ENCODE measurements around the gene RFTN1.
"Not testable (repeated sequence)": the region's sequence is repeated elsewhere in the genome, so short reads cannot be mapped to it uniquely, and the experiment has no call there.

RFTN1 gene

GRCh38 chr3:16325850-16326249 is 187.6 kb downstream of the RFTN1 start:
- H3K4me1 Mint-ChIP-seq (ENCODE audit: low read depth) = peaks cover 6% of the 10 kb centered on the region
- no peak overlapping the region for H3K4me3 Mint-ChIP-seq
- H3K36me3 Mint-ChIP-seq (ENCODE audit: low read depth) = peaks cover 91% of the 10 kb centered on the region
- H3K27ac Mint-ChIP-seq = no peak overlapping the region
- H3K27me3 Mint-ChIP-seq = no peaks in the 10 kb centered on the region
- intact Hi-C loops (cut with micrococcal nuclease) = no loop called here
- H3K9me3 Mint-ChIP-seq = no peaks in the 10 kb centered on the region

- Mint-ChIP-seq H3K4me1 (ENCODE audit: low read depth) (peaks cover 16% of the 10 kb centered on the region), H3K27ac (no peak overlapping the region), H3K36me3 (ENCODE audit: low read depth) (peaks cover 92% of the 10 kb centered on the region), H3K27me3 (no peaks in the 10 kb centered on the region), H3K4me3 (no peak overlapping the region), H3K9me3 (no peaks in the 10 kb centered on the region)
- intact Hi-C loops (cut with micrococcal nuclease) = no loop called here
Observed at GRCh38 chr3:16323737-16324136, 189.8 kb downstream of the RFTN1 start.

DNA sequence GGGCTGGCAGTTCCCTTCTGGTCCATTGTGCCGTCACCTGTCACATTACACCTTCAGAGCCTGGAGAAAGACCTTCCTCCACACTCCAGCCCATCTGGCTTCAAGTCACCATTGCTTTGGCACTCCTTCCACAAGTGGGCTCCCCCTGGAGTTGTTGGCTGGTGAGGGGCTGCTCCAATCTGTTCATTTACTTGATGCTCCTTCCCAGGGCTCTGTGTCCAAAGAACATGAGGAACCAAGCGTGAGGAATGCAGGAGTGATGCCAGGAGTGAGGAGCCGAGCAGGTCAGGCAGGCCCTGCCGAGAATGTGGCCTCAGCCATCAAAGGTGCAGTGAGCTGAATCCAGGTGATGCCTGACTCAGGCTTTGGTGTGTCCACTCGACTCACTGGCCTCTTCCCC is 191.3 kb downstream of the RFTN1 start:
- Mint-ChIP-seq H3K27ac (no peak overlapping the region), H3K27me3 (no peaks in the 10 kb centered on the region), H3K9me3 (no peaks in the 10 kb centered on the region), H3K36me3 (ENCODE audit: low read depth) (peaks cover 89% of the 10 kb centered on the region), H3K4me1 (ENCODE audit: low read depth) (peaks cover 28% of the 10 kb centered on the region), H3K4me3 (no peak overlapping the region)
- intact Hi-C loops (cut with micrococcal nuclease) = no loop called here

- no peak overlapping the region for H3K4me3 Mint-ChIP-seq
Observed at GRCh38 chr3:16320711-16321110, 192.8 kb downstream of the RFTN1 start.

GRCh38 chr3:16319723-16320122 is 193.8 kb downstream of the RFTN1 start:
- Mint-ChIP-seq H3K27ac (no peak overlapping the region), H3K9me3 (no peaks in the 10 kb centered on the region), H3K27me3 (no peaks in the 10 kb centered on the region), H3K36me3 (ENCODE audit: low read depth) (peaks cover 93% of the 10 kb centered on the region), H3K4me3 (no peak overlapping the region), H3K4me1 (ENCODE audit: low read depth) (peaks cover 33% of the 10 kb centered on the region)
- intact Hi-C loops (cut with micrococcal nuclease) = loop anchor here (10.0 kb wide), 1 partner anchor 55 kb away; no protein-coding TSS in a partner anchor

More at GRCh38 chr3:16320711-16321110, 192.8 kb downstream of the RFTN1 start:
- intact Hi-C loops (cut with micrococcal nuclease) = no loop called here
- Mint-ChIP-seq H3K4me1 (ENCODE audit: low read depth) (peaks cover 33% of the 10 kb centered on the region), H3K9me3 (no peaks in the 10 kb centered on the region), H3K36me3 (ENCODE audit: low read depth) (peaks cover 90% of the 10 kb centered on the region), H3K27ac (peak overlapping the region; percentile 12), H3K27me3 (no peaks in the 10 kb centered on the region)

- H3K27ac Mint-ChIP-seq = no peak overlapping the region
- peaks cover 33% of the 10 kb centered on the region for H3K4me1 Mint-ChIP-seq (ENCODE audit: low read depth)
- H3K4me3 Mint-ChIP-seq = no peak overlapping the region
- H3K27me3 Mint-ChIP-seq = no peaks in the 10 kb centered on the region
- intact Hi-C loops (cut with micrococcal nuclease) = loop anchor here (10.0 kb wide), 1 partner anchor 55 kb away; no protein-coding TSS in a partner anchor
- peaks cover 94% of the 10 kb centered on the region for H3K36me3 Mint-ChIP-seq (ENCODE audit: low read depth)
- no peaks in the 10 kb centered on the region for H3K9me3 Mint-ChIP-seq
Observed at GRCh38 chr3:16319307-16319706, 194.2 kb downstream of the RFTN1 start.

DNA sequence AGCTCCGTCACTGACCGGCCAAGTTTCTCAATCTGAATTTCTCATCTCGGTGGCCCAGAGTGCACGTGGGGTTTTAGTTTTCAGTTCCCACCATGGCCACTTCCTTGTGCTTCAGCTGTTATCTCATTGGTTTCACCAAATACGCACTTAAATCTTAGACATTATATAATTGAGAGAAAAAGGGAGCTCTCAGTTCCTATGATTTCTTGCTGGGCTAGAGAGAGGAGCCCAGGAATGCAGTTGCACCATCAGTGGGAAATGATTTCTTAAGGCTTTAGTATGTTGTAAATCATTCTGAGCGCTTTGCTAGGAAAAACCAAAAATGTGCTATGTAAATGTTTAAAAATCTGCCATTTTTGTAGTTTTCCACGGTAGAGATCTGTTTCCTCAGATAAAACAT is 195.3 kb downstream of the RFTN1 start:
- Mint-ChIP-seq H3K36me3 (ENCODE audit: low read depth) (peaks cover 92% of the 10 kb centered on the region), H3K27me3 (no peaks in the 10 kb centered on the region), H3K9me3 (no peaks in the 10 kb centered on the region), H3K4me1 (ENCODE audit: low read depth) (peaks cover 33% of the 10 kb centered on the region), H3K4me3 (no peak overlapping the region), H3K27ac (no peak overlapping the region)
- intact Hi-C loops (cut with micrococcal nuclease) = loop anchor here (10.0 kb wide), 1 partner anchor 57 kb away; no protein-coding TSS in a partner anchor

DNA sequence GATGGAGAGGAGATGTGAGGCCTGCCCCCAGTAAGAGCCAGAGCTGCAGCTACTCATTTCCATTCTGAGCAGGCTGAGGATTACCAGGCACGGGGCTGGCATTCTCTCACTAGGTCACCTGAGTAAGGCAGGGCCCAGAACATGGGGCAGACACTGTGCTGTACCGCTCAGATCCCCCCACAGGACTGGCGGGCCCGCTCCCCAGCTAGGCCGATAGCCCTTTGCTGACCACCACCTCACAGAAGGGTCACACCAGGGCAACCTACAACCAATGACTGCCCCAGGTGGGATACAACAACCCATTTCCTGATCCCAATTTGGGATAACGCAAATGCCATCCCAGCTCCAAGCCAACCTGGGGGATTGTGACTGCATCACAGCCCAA is 195.9 kb downstream of the RFTN1 start:
- H3K27ac Mint-ChIP-seq = no peak overlapping the region
- H3K9me3 Mint-ChIP-seq = no peaks in the 10 kb centered on the region
- H3K27me3 Mint-ChIP-seq = no peaks in the 10 kb centered on the region
- H3K36me3 Mint-ChIP-seq (ENCODE audit: low read depth) = peaks cover 92% of the 10 kb centered on the region
- intact Hi-C loops (cut with micrococcal nuclease) = loop anchor here (10.0 kb wide), 1 partner anchor 57 kb away; no protein-coding TSS in a partner anchor
- peaks cover 33% of the 10 kb centered on the region for H3K4me1 Mint-ChIP-seq (ENCODE audit: low read depth)
- no peak overlapping the region for H3K4me3 Mint-ChIP-seq

GRCh38 chr3:16316847-16317560 is 196.5 kb downstream of the RFTN1 start:
- H3K4me1 Mint-ChIP-seq (ENCODE audit: low read depth) = peaks cover 39% of the 10 kb centered on the region
- no peaks in the 10 kb centered on the region for H3K9me3 Mint-ChIP-seq
- no peak overlapping the region for H3K4me3 Mint-ChIP-seq
- H3K27ac Mint-ChIP-seq = no peak overlapping the region
- no peaks in the 10 kb centered on the region for H3K27me3 Mint-ChIP-seq
- peaks cover 92% of the 10 kb centered on the region for H3K36me3 Mint-ChIP-seq (ENCODE audit: low read depth)
- intact Hi-C loops (cut with micrococcal nuclease) = loop anchor here (10.0 kb wide), 1 partner anchor 58 kb away; no protein-coding TSS in a partner anchor

- peaks cover 44% of the 10 kb centered on the region for H3K4me1 Mint-ChIP-seq (ENCODE audit: low read depth)
- no peak overlapping the region for H3K27ac Mint-ChIP-seq
- H3K4me3 Mint-ChIP-seq = no peak overlapping the region
- no peaks in the 10 kb centered on the region for H3K9me3 Mint-ChIP-seq
- H3K36me3 Mint-ChIP-seq (ENCODE audit: low read depth) = peaks cover 92% of the 10 kb centered on the region
- intact Hi-C loops (cut with micrococcal nuclease) = loop anchor here (10.0 kb wide), 1 partner anchor 58 kb away; no protein-coding TSS in a partner anchor
- no peaks in the 10 kb centered on the region for H3K27me3 Mint-ChIP-seq
Observed at GRCh38 chr3:16316396-16316795, 197.1 kb downstream of the RFTN1 start.

DNA sequence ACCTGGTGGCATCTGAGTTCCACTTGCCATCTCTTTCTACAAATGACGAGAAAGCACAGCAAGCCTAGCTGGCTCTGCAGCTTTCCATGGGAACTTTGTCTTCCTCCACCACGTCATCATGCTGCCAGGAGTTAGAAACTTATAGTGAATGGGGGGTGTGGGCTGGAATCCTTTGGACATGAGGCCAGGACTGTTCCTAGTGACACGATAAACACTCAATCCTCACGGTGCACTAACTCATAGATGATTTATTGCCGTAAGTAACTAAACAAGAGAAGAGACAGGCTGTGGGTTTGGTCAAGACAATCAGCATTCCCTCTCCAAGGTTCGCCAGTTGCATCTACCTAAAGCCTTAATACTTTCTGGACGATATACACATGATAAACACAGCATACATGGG is 197.9 kb downstream of the RFTN1 start:
- no peaks in the 10 kb centered on the region for H3K9me3 Mint-ChIP-seq
- peaks cover 85% of the 10 kb centered on the region for H3K36me3 Mint-ChIP-seq (ENCODE audit: low read depth)
- H3K27me3 Mint-ChIP-seq = no peaks in the 10 kb centered on the region
- H3K27ac Mint-ChIP-seq = no peak overlapping the region
- peaks cover 37% of the 10 kb centered on the region for H3K4me1 Mint-ChIP-seq (ENCODE audit: low read depth)
- intact Hi-C loops (cut with micrococcal nuclease) = loop anchor here (10.0 kb wide), 1 partner anchor 59 kb away; no protein-coding TSS in a partner anchor
- H3K4me3 Mint-ChIP-seq = no peak overlapping the region

- H3K36me3 Mint-ChIP-seq (ENCODE audit: low read depth) = peaks cover 70% of the 10 kb centered on the region
- intact Hi-C loops (cut with micrococcal nuclease) = loop anchor here (10.0 kb wide), 1 partner anchor 61 kb away; no protein-coding TSS in a partner anchor
- H3K27ac Mint-ChIP-seq = no peak overlapping the region
- no peaks in the 10 kb centered on the region for H3K9me3 Mint-ChIP-seq
- peaks cover 37% of the 10 kb centered on the region for H3K4me1 Mint-ChIP-seq (ENCODE audit: low read depth)
- no peaks in the 10 kb centered on the region for H3K27me3 Mint-ChIP-seq
- H3K4me3 Mint-ChIP-seq = no peak overlapping the region
Observed at GRCh38 chr3:16313886-16314645, 199.4 kb downstream of the RFTN1 start.

GRCh38 chr3:16311960-16312451 is 201.5 kb downstream of the RFTN1 start:
- no peak overlapping the region for H3K27ac Mint-ChIP-seq
- H3K4me3 Mint-ChIP-seq = no peak overlapping the region
- intact Hi-C loops (cut with micrococcal nuclease) = loop anchor here (10.0 kb wide), 1 partner anchor 63 kb away; no protein-coding TSS in a partner anchor
- H3K36me3 Mint-ChIP-seq (ENCODE audit: low read depth) = peaks cover 67% of the 10 kb centered on the region
- no peaks in the 10 kb centered on the region for H3K27me3 Mint-ChIP-seq
- H3K4me1 Mint-ChIP-seq (ENCODE audit: low read depth) = peaks cover 28% of the 10 kb centered on the region
- H3K9me3 Mint-ChIP-seq = no peaks in the 10 kb centered on the region

GRCh38 chr3:16310486-16310885 is 203.0 kb downstream of the RFTN1 start:
- Mint-ChIP-seq H3K4me1 (ENCODE audit: low read depth) (peaks cover 23% of the 10 kb centered on the region), H3K36me3 (ENCODE audit: low read depth) (peaks cover 63% of the 10 kb centered on the region)
- not testable (repeated sequence) for H3K27ac Mint-ChIP-seq, H3K4me3 Mint-ChIP-seq, H3K27me3 Mint-ChIP-seq, H3K9me3 Mint-ChIP-seq
- intact Hi-C loops (cut with micrococcal nuclease) = loop anchor here (10.0 kb wide), 1 partner anchor 64 kb away; no protein-coding TSS in a partner anchor

All from dendritic cell treated with granulocyte-macrophage colony-stimulating factor and Interleukin-4, amounts not matched to agents 40 ng/mL and 50 ng/mL, for 4 days (primary cell).